NCI-H1436 (cell line): ENCODE measurements around the gene DYSF.

Experiments used
- DNase-seq: peaks from one replicate; lab custom pipeline; 2025; lab: John Stamatoyannopoulos, UW

The DYSF gene

GRCh38 chr2:71456617-71457016 is 3.3 kb downstream of the DYSF start:
- DNase-seq = no peak

DNA sequence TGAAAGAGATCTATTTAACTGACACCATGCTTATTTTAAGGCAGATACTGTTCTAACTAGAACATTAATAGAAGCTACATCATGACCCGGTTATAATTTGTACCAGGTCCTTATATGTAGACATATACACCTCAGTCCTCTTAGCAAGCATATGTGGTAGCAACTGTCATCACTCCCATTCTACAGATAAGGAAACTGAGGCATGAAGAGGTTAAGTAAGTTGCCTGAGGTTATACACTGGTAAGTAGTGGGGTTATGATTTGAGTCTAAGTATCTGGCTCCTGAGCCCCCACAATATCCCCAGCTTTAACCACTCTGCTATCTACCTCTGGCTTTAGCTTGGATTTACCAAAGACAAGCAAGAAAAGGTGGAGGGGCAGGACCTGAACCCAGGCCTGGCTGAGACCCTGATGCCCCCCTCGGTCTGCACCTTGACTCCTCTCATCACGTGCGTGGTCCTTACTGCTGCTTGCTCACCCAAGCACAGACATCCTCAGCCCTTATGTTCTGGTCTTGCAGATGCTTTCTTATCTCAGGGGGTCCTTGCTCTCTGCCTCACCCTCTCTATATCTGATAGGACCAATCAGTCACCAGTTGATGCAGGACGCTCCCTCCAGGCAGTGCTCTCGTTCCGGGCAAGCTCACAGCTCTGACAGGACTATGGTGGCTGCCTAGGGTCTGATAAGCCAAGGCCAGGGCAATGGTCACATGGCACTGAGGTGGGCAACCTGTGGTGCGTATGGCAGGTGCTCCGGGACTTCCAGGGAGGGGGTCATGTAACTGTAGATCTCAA is 4.0 kb downstream of the DYSF start:
- DNase-seq = no peak

GRCh38 chr2:71457923-71458322 is 4.6 kb downstream of the DYSF start:
- no peak for DNase-seq

GRCh38 chr2:71458413-71459083 is 5.2 kb downstream of the DYSF start:
- DNase-seq = no peak

DNA sequence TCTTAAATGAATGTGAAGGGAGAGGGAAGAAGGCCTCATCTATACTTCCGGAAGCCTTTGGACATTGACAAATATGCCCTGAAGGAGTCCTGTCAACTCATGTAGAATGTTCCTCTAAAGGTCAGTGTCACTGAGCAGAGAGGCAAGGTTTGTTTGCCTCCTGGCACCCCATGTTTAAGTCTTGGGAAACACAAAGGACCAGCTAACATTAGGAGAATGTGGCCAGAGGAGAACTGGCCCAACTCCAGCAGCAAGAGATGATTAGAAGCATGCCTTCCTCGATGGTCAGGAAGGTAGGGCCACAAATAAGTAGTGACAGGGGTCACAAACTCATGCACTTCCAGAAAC is 5.7 kb downstream of the DYSF start:
- DNase-seq = no peak

DNA sequence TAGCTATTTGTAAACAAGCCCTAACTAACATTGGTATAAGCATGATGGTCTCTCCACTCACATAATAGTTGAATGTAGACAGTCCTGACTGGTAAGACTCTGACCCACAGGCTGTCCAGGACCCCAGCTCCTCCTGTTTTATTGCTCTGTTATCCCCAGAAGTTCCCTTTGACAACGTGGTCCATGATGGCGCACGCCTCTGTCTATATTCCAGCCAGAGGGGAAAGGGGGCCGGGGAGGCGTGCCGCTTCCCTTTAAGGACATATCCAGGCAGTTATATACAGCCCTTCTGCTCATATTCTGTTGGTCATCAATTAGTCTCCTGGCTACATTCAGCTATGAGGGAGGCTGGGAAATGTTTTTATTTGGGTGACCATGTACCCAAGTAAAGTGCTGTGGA is 6.7 kb downstream of the DYSF start:
- no peak for DNase-seq

DNA sequence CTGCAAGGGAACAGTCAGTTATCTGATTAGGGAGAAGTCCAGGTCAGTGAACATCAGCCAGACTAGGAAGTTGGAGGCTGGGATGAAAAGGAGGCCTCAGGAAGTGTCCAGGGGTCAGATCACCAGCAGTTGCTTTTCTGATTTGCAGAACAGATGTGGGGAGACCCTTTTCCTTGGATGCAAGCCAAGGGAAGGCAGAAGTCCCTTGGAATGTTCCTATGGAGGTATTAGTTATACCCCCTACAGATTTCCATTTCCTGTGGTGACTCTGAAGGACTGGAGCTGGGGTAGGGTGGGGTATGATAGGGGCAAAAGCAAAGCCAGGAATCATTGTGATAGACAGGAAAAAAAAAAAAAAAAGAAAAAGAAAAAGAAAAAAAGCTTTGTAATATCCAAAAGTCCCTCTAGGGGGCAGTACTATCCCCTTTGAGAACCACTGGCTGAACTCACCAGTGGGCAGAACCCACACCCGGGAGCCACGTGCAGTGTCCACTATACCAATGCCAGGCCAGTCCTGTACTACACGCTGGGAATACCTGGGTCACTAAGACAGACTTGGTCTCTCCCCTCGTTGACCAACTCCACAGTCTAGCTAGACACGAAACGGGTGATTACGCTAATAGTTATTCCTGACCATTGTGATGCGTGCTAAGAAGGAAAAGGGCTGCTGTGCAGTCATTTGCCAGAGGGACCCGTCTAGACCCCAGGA is 7.4 kb downstream of the DYSF start:
- no peak for DNase-seq

DNA sequence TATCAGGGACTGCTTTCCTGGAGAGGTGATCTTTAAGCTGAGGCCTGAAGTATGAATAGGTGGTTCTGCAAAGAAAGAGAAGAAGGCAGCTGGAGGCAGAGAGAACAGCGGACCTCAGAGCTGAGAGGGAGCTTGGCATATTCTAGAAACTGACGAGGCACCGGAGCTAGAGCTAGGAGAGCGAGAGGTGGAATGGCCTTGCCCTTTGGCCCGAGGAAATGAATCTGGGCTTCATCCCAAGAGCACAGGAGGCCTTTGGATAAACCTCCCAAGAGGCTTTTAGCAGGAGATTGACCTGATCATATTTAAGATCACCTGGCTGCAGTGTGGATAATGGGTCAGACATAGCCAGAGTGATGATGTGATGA is 7.9 kb downstream of the DYSF start:
- DNase-seq = no peak

DNA sequence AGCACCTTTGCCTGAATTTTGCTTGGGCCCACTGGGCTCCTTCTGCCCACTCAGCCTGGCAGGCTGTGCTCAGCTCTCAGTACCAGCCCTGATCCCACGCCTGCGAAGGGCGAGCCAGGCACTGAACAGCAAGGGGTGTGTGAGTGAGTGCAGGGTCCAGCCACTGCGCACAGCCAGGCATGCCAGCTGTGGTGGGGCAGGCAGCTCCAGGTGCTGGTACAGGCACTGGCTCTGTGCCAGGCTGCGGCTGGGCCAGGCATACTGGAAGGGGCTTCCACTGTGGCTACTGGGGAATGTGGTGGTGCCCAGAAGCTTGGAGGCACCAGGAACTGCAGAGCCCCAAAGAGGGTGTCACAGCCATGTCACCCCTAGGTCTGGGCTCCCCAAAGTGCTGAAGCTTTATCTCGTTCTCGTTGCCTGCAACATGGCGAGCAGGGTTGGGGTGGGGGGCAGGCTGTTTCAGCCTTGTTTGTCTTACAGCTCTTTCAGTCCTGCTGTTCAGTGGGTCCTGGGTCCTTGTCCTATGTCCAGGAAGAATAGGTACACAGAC is 8.8 kb downstream of the DYSF start:
- DNase-seq = no peak

- no peak for DNase-seq
Measured at GRCh38 chr2:71462641-71463341, 9.4 kb downstream of the DYSF start.

DNA sequence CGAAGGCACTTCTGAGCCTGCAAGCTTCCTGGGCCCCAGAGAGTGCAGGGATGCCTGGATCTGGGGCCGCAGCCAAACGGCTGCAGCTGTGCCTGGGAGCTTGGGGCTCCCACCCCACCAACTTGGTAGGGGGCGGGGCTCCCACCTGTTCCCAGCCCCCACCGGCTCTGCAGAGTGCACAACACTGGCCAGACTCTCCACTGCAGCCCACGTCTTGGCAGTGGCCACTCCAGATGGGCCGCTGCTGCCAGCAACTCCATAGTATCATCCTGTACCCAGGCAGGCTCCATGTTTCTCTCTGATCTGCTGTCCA is 9.9 kb downstream of the DYSF start:
- DNase-seq = no peak

GRCh38 chr2:71464389-71464788 is 11.0 kb downstream of the DYSF start:
- DNase-seq = no peak

- no peak for DNase-seq
Measured at GRCh38 chr2:71465356-71465755, 12.0 kb downstream of the DYSF start.

- no peak for DNase-seq
Measured at GRCh38 chr2:71465961-71466300, 12.6 kb downstream of the DYSF start.

DNA sequence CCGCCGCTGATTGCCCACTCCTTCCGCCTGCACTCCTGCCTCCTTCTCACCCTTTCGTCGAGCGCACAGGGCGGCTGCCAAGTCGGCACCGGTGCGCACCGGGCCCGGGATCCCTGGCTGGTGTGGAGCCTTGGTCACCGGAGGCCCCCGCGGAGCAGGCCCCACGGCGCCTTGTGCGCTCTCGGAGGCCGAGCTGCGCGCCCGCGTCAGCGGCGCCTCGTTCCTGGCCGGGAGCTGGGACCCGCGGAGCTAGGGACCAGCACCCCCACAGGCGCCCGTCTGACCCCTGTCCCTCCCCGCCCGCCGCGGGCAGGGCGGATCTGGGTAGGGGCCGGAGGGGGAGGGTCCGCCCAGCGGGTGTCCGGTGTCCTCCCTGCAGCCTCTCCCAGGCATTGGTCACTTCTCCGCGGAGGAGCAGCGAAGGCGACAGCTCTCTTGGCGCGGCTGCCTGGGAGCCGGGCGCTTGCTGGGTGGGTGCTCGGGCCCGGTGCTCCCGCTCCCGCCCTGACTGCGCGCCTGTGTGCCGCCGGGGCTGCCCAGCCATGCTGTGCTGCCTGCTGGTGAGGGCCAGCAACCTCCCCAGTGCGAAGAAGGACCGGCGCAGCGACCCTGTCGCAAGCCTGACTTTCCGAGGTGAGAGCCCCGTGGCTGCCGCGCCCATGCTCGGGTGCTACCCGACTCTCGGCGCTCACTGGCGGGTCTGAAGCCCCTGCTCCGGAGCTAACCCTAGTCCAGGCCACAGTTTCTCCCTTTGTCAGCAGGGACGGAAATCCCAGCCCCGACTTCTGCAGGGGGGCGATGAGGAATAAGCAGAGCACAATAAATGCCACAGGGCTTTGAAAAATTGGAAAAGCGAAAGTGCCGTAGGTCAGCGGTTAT is 13.2 kb downstream of the DYSF start:
- DNase-seq = no peak

DNA sequence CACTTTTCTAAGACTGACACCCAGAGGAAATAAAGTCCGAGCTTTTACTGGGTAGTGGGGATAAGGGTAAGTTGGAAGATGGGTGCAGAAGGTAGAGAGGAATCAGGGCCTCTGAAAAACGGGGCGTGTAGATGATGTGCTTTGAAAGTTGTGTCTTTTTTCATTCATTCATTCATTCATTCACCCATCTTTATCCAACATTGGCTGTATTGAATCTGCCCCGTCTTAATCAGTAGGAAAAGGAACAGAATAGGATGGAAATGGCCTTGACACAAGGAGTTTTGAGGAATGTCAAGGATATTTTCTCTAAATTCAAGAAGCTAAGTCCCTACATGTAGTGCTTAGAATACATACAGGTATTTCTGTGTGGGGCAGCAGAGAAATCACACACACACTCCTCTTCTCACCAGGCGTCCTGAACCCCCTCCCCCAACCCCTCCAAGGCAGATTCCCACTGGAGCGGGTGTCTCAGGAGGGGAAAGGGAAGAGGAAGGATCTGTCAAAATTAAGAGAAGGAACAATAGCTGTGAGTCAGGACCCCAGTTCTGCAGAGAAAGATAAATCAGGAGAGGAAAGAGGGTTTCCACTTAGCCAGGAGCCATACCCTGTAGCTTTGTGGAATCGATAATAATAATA is 13.9 kb downstream of the DYSF start:
- DNase-seq = no peak

- no peak for DNase-seq
Measured at GRCh38 chr2:71468279-71469015, 15.1 kb downstream of the DYSF start.

- DNase-seq = no peak
Measured at GRCh38 chr2:71469403-71470398, 16.3 kb downstream of the DYSF start.

DNA sequence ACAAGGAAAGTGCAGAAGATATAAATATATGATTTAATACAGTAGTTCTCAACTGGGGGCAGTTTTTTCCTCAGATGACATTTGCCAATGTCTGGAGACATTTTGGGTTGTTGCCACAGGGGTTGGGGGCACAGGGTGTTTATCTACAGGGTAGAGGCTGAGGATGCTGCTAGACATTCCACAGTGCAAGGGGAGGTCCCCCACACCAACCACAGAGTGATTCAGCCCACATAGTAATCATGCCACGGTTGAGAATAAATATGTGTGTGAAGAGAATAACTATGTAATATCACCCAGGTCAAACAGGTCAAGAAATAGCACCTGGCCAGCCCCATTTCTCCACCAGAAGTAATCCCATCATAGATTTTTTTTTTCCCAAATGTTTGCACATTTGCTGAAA is 17.9 kb downstream of the DYSF start:
- DNase-seq = no peak
